CD8-positive, alpha-beta memory T cell (primary cell): ENCODE measurements around the gene TRMT1L. TPM values are rescaled to one million over a fixed set of nuclear protein-coding genes. Genes with fewer than 3 reads are reported as not detected.
A peak's percentile ranks its signal among the peaks of the same experiment; 100 is the strongest.
"Not testable (repeated sequence)": the region's sequence is repeated elsewhere in the genome, so short reads cannot be mapped to it uniquely, and the experiment has no call there.

Source experiments
- CTCF ChIA-PET: fragments of 350-600 bp; sonication (Branson Sonifier 250); formaldehyde crosslinking; loops from one replicate; lab custom pipeline; 2021; ENCODE audit warnings: antibody characterized with exemption; lab: Charles Lee
- POLR2A ChIA-PET: fragments of 350-600 bp; sonication (Branson Sonifier 250); formaldehyde crosslinking; loops from one replicate; lab custom pipeline; 2021; ENCODE audit warnings: antibody characterized with exemption; lab: Charles Lee
- DNase-seq, 5 donors: peaks; one replicate each; pipeline versions ENCODE4 v3.0.0 to v3.0.0-alpha.2; 2020 to 2022; ENCODE audit warnings: mixed read lengths in 1 of 5
- H3K27ac ChIP-seq: one replicate; pipeline ENCODE4 v1.7.0; 2013; ENCODE audit warnings: low read depth, mild to moderate bottlenecking, low read length, moderate library complexity
- H3K27me3 ChIP-seq: 2 replicates; pipeline ENCODE4 v1.7.0; 2013; ENCODE audit warnings: low read length, mild to moderate bottlenecking; ENCODE audit not compliant: insufficient read depth, poor library complexity, severe bottlenecking
- H3K36me3 ChIP-seq: 2 replicates; pipeline ENCODE4 v1.7.0; 2013; ENCODE audit warnings: mild to moderate bottlenecking, low read length, moderate library complexity; ENCODE audit not compliant: insufficient read depth
- H3K4me1 ChIP-seq: 2 replicates; pipeline ENCODE4 v1.7.0; 2013; ENCODE audit warnings: mild to moderate bottlenecking, low read length, moderate library complexity; ENCODE audit not compliant: insufficient read depth
- H3K4me3 ChIP-seq: 2 replicates; pipeline ENCODE4 v1.7.0; 2013; ENCODE audit warnings: mild to moderate bottlenecking, low read length
- H3K9me3 ChIP-seq: 2 replicates; pipeline ENCODE4 v1.7.0; 2013; ENCODE audit warnings: mild to moderate bottlenecking, low read length
- H3K27ac Mint-ChIP-seq, 8 donors: one replicate each; pipeline ENCODE4 v1.8.0; 2020 to 2021; ENCODE audit warnings: mixed read lengths in 8 of 8, mild to moderate bottlenecking in 6 of 8, inconsistent platforms in 3 of 8, moderate library complexity in 3 of 8
- H3K27me3 Mint-ChIP-seq, 2 donors: one replicate each; pipeline ENCODE4 v1.8.0; 2020 to 2021; ENCODE audit warnings: mixed read lengths in 2 of 2, mild to moderate bottlenecking in 1 of 2, moderate library complexity in 1 of 2
- H3K36me3 Mint-ChIP-seq, 3 donors: one replicate each; pipeline ENCODE4 v1.8.0; 2020 to 2021; ENCODE audit warnings: mixed read lengths in 3 of 3, inconsistent platforms in 1 of 3, mild to moderate bottlenecking in 1 of 3
- H3K4me1 Mint-ChIP-seq, 3 donors: one replicate each; pipeline ENCODE4 v1.8.0; 2020 to 2021; ENCODE audit warnings: mixed read lengths in 3 of 3, inconsistent platforms in 1 of 3, mild to moderate bottlenecking in 1 of 3
- H3K4me3 Mint-ChIP-seq, 7 donors: one replicate each; pipeline ENCODE4 v1.8.0; 2020 to 2021; ENCODE audit warnings: mixed read lengths in 7 of 7, mild to moderate bottlenecking in 6 of 7, moderate library complexity in 4 of 7, inconsistent platforms in 2 of 7
- H3K9me3 Mint-ChIP-seq, 5 donors: one replicate each; pipeline ENCODE4 v1.8.0; 2020 to 2022; ENCODE audit warnings: mixed read lengths in 5 of 5, mild to moderate bottlenecking in 3 of 5, moderate library complexity in 2 of 5, inconsistent platforms in 1 of 5
- polyA plus RNA-seq: library from polyadenylated mRNA; unstranded; fragments of 300-500 nt; fragmentation: Illumina TruSeq; gene quantifications from one replicate; pipeline ENCODE4 v1.2.3, GENCODE V29; 2021
- total RNA-seq, 2 experiments: library from RNA; stranded (reverse); gene quantifications; one replicate each; pipeline ENCODE4 v1.2.3, GENCODE V29; 2021

Gene TRMT1L, protein sequence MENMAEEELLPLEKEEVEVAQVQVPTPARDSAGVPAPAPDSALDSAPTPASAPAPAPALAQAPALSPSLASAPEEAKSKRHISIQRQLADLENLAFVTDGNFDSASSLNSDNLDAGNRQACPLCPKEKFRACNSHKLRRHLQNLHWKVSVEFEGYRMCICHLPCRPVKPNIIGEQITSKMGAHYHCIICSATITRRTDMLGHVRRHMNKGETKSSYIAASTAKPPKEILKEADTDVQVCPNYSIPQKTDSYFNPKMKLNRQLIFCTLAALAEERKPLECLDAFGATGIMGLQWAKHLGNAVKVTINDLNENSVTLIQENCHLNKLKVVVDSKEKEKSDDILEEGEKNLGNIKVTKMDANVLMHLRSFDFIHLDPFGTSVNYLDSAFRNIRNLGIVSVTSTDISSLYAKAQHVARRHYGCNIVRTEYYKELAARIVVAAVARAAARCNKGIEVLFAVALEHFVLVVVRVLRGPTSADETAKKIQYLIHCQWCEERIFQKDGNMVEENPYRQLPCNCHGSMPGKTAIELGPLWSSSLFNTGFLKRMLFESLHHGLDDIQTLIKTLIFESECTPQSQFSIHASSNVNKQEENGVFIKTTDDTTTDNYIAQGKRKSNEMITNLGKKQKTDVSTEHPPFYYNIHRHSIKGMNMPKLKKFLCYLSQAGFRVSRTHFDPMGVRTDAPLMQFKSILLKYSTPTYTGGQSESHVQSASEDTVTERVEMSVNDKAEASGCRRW
- 10 to 100 TPM; 23.2 to 25.5 TPM for total RNA-seq
- polyA plus RNA-seq: 15.3 TPM

DNA sequence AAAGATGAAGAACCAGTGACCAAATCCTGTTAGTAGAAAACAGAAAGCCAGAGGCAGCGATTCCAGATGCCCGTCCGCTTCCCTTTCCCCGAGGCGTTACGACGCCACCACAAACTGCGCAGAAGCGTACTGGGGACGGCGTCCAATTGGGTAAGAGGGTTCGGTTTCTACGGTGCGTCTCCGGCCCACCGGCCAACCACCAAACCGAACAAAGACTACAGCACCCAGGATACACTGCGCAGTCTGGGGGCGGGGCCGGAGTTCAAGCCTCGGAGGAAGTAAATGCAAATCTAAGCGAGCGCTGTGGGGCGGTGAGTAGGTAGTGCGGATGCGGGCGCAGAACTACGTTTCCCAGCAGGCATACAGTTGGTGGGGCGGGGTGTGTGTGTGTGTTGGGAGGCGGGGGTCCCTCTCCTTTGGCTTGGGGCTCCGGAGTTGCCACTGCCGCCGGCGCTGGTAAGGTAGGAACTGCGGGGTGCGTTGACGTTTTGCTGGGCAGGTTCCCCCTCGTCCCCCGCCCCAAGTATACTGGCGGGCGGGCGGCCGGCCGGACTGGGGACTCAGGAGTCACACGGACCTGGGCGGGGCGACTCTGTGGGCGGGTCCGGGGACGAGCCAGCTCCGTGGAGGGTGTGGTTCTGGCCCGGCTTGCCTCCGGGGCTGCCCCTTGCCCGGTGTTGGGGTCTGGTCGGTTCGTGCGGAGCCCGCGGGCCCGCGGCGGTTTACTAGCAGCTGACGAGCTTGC is at the start of gene TRMT1L, which contains the start of gene SWT1:
Gene TRMT1L (minus strand): TSS at position 100 of the 745 bp plus-strand sequence. CDS start 241 bp downstream, outside the sequence.
Gene SWT1 (plus strand): TSS at position 314 of the 745 bp plus-strand sequence. CDS start 3,675 bp downstream, outside the sequence.
- peaks cover 14% of the 10 kb centered on the region for H3K4me1 ChIP-seq
- H3K4me3 Mint-ChIP-seq: peak within 1 kb of the TSS; percentile 96 to 99 (median 99)
- DNase-seq: peak; percentile 96 to 98 (median 97)
- ChIA-PET POLR2A (interaction anchor here (0.5 to 2.7 kb wide), 7 partner anchors 12 to 1218 kb away, joined by 3 to 23 read pairs (median 5); partner anchors contain the start of genes EDEM3, IVNS1ABP and TPR), CTCF (interaction anchor here (1.0 to 2.3 kb wide), 4 partner anchors 12 to 175 kb away, joined by 3 to 17 read pairs (median 6); partner anchors contain the start of gene IVNS1ABP)
- H3K27ac Mint-ChIP-seq: peak within 1 kb of the TSS; percentile 93 to 100 (median 99)
- peaks cover 41 to 48% (median 46%) of the 10 kb centered on the region in 3 donors for H3K4me1 Mint-ChIP-seq
- no peaks in the 10 kb centered on the region for H3K27me3 ChIP-seq
- H3K36me3 ChIP-seq: no peaks in the 10 kb centered on the region
- H3K36me3 Mint-ChIP-seq: peaks cover 0 to 27% (median 4%) of the 10 kb centered on the region in 3 donors
- H3K27ac ChIP-seq: peak within 1 kb of the TSS; percentile 98
- H3K27me3 Mint-ChIP-seq: no peaks in the 10 kb centered on the region
- H3K9me3 Mint-ChIP-seq: no peaks in the 10 kb centered on the region
- no peaks in the 10 kb centered on the region for H3K9me3 ChIP-seq
- H3K4me3 ChIP-seq: peak within 1 kb of the TSS; percentile 90

DNA sequence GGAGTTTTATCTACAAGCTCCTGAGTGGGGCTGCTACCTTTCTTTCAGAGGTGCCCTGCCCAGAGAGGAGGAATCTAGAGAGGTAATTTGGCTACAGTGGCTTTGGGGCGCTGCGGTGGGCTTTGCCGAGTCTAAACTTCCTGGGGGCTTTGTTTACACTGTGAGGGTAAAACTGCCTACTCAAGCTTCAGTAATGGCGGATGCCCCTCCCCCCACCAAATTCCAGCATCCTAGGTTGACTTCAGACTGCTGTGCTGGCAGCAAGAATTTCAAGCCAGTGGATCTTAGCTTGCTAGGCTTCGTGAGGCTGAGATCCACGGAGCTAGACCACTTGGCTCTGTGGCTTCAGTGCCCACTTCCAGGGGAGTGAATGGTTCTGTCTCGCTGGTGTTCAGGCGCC is 44.1 kb upstream of the TRMT1L start:
- CTCF ChIA-PET: no interaction called here
- Histone ChIP-seq H3K9me3 (no peaks in the 10 kb centered on the region), H3K36me3 (no peaks in the 10 kb centered on the region), H3K4me1 (no peaks in the 10 kb centered on the region), H3K27me3 (no peaks in the 10 kb centered on the region), H3K4me3 (no peak overlapping the region), H3K27ac (no peak overlapping the region)
- POLR2A ChIA-PET: no interaction called here
- no peak overlapping the region for H3K4me3 Mint-ChIP-seq
- H3K9me3 Mint-ChIP-seq: peaks cover 6 to 20% (median 16%) of the 10 kb centered on the region in 5 donors
- no peak for DNase-seq
- peaks cover 0 to 1% of the 10 kb centered on the region in 2 donors for H3K27me3 Mint-ChIP-seq
- peak overlapping the region in 1 of 8 donors; percentile 47 for H3K27ac Mint-ChIP-seq
- H3K36me3 Mint-ChIP-seq: peaks cover 16 to 47% (median 38%) of the 10 kb centered on the region in 3 donors
- no peaks in the 10 kb centered on the region for H3K4me1 Mint-ChIP-seq

DNA sequence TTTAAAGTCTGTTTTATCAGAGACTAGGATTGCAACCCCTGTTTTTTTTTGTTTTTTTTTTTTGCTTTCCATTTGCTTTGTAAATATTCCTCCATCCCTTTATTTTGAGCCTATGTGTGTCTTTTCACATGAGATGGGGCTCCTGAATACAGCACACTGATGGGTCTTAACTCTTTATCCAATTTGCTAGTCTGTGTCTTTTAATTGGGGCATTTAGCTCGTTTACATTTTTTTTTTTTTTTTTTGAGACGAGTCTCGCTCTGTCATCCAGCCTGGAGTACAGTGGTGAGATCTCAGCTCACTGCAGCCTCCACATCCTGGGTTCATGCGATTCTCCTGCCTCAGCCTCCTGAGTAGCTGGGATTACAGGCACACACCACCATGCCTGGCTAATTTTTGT is 42.0 kb upstream of the TRMT1L start:
- POLR2A ChIA-PET, H3K4me1 Mint-ChIP-seq, H3K4me1 ChIP-seq, H3K27ac Mint-ChIP-seq, H3K27me3 Mint-ChIP-seq, H3K27me3 ChIP-seq, H3K36me3 ChIP-seq, H3K4me3 ChIP-seq, H3K27ac ChIP-seq, DNase-seq, H3K4me3 Mint-ChIP-seq, CTCF ChIA-PET, H3K9me3 ChIP-seq: not testable (repeated sequence)
- Mint-ChIP-seq H3K36me3 (peaks cover 23 to 53% (median 47%) of the 10 kb centered on the region in 3 donors), H3K9me3 (peaks cover 6 to 20% (median 16%) of the 10 kb centered on the region in 5 donors)

DNA sequence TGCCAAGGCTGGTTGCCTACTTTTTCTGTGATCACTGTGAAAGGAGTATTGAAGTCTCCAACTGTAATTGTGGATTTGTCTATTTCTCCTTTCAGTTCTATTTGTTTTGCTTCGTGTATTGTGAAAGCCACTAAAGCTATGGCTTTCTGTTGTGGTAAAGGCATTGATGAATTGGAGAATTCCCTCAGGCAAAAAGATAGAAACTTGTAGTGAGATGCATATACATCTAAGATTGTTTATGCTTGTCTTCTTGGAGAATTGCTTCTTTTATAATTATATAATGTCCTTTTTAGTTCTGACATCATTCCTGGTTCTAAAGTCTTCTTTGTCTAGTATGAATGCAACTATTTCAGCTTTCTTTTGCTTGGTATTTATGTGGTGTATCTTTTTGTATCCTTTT is 37.0 kb upstream of the TRMT1L start:
- ChIA-PET POLR2A (no interaction called here), CTCF (no interaction called here)
- Histone ChIP-seq H3K36me3 (no peaks in the 10 kb centered on the region), H3K4me1 (no peaks in the 10 kb centered on the region), H3K27ac (no peak overlapping the region), H3K27me3 (no peaks in the 10 kb centered on the region), H3K4me3 (no peak overlapping the region), H3K9me3 (no peaks in the 10 kb centered on the region)
- H3K9me3 Mint-ChIP-seq: peaks cover 6 to 16% (median 10%) of the 10 kb centered on the region in 5 donors
- no peak overlapping the region for H3K27ac Mint-ChIP-seq
- peaks cover 0 to 1% of the 10 kb centered on the region in 2 donors for H3K27me3 Mint-ChIP-seq
- H3K4me1 Mint-ChIP-seq: no peaks in the 10 kb centered on the region
- no peak for DNase-seq
- H3K4me3 Mint-ChIP-seq: no peak overlapping the region
- peaks cover 27 to 50% (median 37%) of the 10 kb centered on the region in 3 donors for H3K36me3 Mint-ChIP-seq

DNA sequence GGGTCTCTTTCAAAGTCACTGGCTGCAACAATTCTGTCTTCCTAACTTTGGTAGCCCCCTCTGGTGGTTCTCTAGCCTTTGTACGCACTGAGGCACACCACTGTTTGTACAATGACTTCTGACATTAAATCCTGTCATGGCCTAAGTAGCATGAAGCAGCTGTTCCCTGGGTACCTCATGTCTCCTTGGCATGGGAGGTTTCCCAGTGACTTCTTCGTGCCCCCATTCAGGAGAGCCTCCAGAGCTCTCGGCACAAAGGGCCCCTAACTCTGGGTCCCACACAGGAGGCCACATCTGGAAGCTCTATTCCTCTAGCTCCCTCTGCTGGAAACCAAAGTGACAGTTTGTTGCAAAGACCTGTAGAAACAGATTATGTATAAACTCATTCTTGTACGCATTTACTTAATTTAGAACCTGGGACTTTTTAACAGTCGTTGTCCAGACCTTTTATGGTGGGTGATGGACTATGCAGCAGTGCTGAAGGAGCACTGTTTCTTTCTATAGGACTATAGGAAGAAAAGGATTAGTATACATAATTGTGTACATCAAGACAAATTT is 13.6 kb upstream of the TRMT1L start:
- Mint-ChIP-seq H3K27ac (peak overlapping the region in 5 of 8 donors; percentile 30 to 91 (median 51)), H3K4me1 (peaks cover 4 to 5% (median 4%) of the 10 kb centered on the region in 3 donors), H3K36me3 (peaks cover 10 to 35% (median 17%) of the 10 kb centered on the region in 3 donors), H3K4me3 (peak overlapping the region in 2 of 7 donors; percentile 44 to 60), H3K27me3 (no peaks in the 10 kb centered on the region), H3K9me3 (no peaks in the 10 kb centered on the region)
- no peaks in the 10 kb centered on the region for H3K4me1 ChIP-seq
- no peak overlapping the region for H3K27ac ChIP-seq
- peak in 3 of 5 donors; percentile 47 to 69 (median 52) for DNase-seq
- no peaks in the 10 kb centered on the region for H3K9me3 ChIP-seq
- ChIA-PET CTCF (interaction anchor here (0.9 to 3.6 kb wide), 17 partner anchors 9 to 510 kb away, joined by 3 to 17 read pairs (median 4); partner anchors contain the start of genes SWT1 and TRMT1L), POLR2A (interaction anchor here (0.6 kb wide), 1 partner anchor 12 kb away, joined by 4 read pairs; no protein-coding TSS in a partner anchor)
- no peak overlapping the region for H3K4me3 ChIP-seq
- H3K36me3 ChIP-seq: no peaks in the 10 kb centered on the region
- no peaks in the 10 kb centered on the region for H3K27me3 ChIP-seq

DNA sequence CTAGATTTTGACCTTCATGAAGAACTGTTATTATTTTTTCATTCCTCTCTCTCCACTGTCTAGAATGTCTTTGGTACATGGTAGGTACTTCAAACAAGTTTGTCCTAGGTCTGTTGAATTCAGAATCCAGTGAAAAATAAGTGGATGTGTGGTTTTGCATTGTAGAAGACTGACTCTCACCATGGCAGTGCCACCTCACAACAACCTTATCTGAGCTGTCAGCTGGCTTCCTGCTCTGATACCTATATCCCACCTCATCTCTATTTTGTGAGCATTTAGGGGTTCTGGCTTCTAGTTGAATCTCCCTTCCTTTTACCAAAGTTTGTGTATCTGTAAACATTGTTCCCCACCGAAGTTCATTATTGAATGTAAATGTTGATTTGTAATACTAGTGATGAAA is 9.4 kb upstream of the TRMT1L start:
- Histone ChIP-seq H3K36me3 (no peaks in the 10 kb centered on the region), H3K4me1 (no peaks in the 10 kb centered on the region), H3K27ac (no peak overlapping the region), H3K9me3 (no peaks in the 10 kb centered on the region), H3K4me3 (no peak overlapping the region), H3K27me3 (no peaks in the 10 kb centered on the region)
- H3K4me1 Mint-ChIP-seq: peaks cover 4 to 5% (median 4%) of the 10 kb centered on the region in 3 donors
- ChIA-PET POLR2A (no interaction called here), CTCF (no interaction called here)
- peaks cover 5 to 54% (median 14%) of the 10 kb centered on the region in 3 donors for H3K36me3 Mint-ChIP-seq
- no peaks in the 10 kb centered on the region for H3K27me3 Mint-ChIP-seq
- H3K9me3 Mint-ChIP-seq: no peaks in the 10 kb centered on the region
- H3K27ac Mint-ChIP-seq: peak overlapping the region in 2 of 8 donors; percentile 10 to 29
- DNase-seq: no peak
- H3K4me3 Mint-ChIP-seq: no peak overlapping the region

DNA sequence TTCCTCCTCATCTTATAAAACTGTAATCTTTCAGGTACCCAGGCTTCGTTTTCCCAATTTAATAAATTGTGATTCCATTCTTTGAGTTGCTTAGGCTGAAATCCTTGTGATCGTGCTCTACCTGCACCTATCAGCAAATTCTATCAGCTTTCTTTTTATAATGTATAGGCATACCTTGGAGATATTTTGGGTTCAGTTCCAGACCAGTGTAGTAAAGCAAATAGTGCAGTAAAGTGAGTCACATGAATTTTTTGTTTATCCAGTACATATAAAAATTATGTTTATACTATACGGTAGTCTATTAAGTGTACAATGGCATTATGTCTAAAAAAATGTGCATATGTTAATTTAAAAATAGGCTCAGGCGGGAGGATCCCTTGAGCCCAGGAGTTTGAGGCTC is 5.7 kb upstream of the TRMT1L start:
- Mint-ChIP-seq H3K4me1 (peaks cover 9 to 11% (median 10%) of the 10 kb centered on the region in 3 donors), H3K4me3 (no peak overlapping the region), H3K36me3 (peaks cover 5 to 49% (median 9%) of the 10 kb centered on the region in 3 donors), H3K27me3 (no peaks in the 10 kb centered on the region), H3K9me3 (no peaks in the 10 kb centered on the region), H3K27ac (no peak overlapping the region)
- Histone ChIP-seq H3K27ac (no peak overlapping the region), H3K9me3 (no peaks in the 10 kb centered on the region), H3K4me1 (peaks cover 8% of the 10 kb centered on the region), H3K4me3 (no peak overlapping the region), H3K27me3 (no peaks in the 10 kb centered on the region), H3K36me3 (no peaks in the 10 kb centered on the region)
- POLR2A ChIA-PET: no interaction called here
- no peak for DNase-seq
- CTCF ChIA-PET: interaction anchor here (1.3 kb wide), 1 partner anchor 8 kb away, joined by 4 read pairs; no protein-coding TSS in a partner anchor
